GM04504 (cell line): ENCODE data around the gene FBXO46.
"Not testable (repeated sequence)": the region's sequence is repeated elsewhere in the genome, so short reads cannot be mapped to it uniquely, and the experiment has no call there.

Experiments used
- DNase-seq: peaks from one replicate; pipeline ENCODE4 v3.0.0-alpha.2; 2012; ENCODE audit warnings: low read depth

The FBXO46 gene

GRCh38 chr19:45766296-45766868 is 35.7 kb upstream of the FBXO46 start:
- DNase-seq = no peak

- DNase-seq = no peak
These were observed 35.1 kb upstream of the FBXO46 start for GRCh38 chr19:45765702-45766295.

GRCh38 chr19:45764945-45765701 is 34.4 kb upstream of the FBXO46 start:
- DNase-seq = no peak

GRCh38 chr19:45764475-45764874 is 33.8 kb upstream of the FBXO46 start:
- no peak for DNase-seq

- no peak for DNase-seq
These were observed 33.1 kb upstream of the FBXO46 start for GRCh38 chr19:45763691-45764294.

GRCh38 chr19:45762870-45763631 is 32.4 kb upstream of the FBXO46 start:
- DNase-seq = no peak

GRCh38 chr19:45761714-45762113 is 31.0 kb upstream of the FBXO46 start:
- no peak for DNase-seq

GRCh38 chr19:45758921-45759320 is 28.2 kb upstream of the FBXO46 start:
- DNase-seq = no peak

- DNase-seq = no peak
These were observed 27.0 kb upstream of the FBXO46 start for GRCh38 chr19:45757695-45758094.

- DNase-seq = no peak
These were observed 23.6 kb upstream of the FBXO46 start for GRCh38 chr19:45754323-45754722.

GRCh38 chr19:45753548-45753947 is 22.9 kb upstream of the FBXO46 start:
- DNase-seq = no peak

GRCh38 chr19:45752639-45753038 is 21.9 kb upstream of the FBXO46 start:
- no peak for DNase-seq

GRCh38 chr19:45751483-45751882 is 20.8 kb upstream of the FBXO46 start:
- DNase-seq = not testable (repeated sequence)

GRCh38 chr19:45747513-45747912 is 16.8 kb upstream of the FBXO46 start:
- DNase-seq = no peak

- no peak for DNase-seq
These were observed 16.2 kb upstream of the FBXO46 start for GRCh38 chr19:45746866-45747265.

GRCh38 chr19:45745606-45746005 is 14.9 kb upstream of the FBXO46 start:
- DNase-seq = no peak

- no peak for DNase-seq
These were observed 12.3 kb upstream of the FBXO46 start for GRCh38 chr19:45742969-45743368.

GRCh38 chr19:45739498-45740439 is 9.1 kb upstream of the FBXO46 start:
- DNase-seq = no peak

- DNase-seq = no peak
These were observed 2.6 kb upstream of the FBXO46 start, which contains the start of gene MEIOSIN for GRCh38 chr19:45733160-45733810. TSS of gene MEIOSIN (plus strand) at chr19:45733439. CDS start at chr19:45735377, 1,938 bp downstream.

GRCh38 chr19:45729800-45730290 is 851 bp downstream of the FBXO46 start:
- no peak for DNase-seq
